Spleen (tissue), 11 donors: ENCODE measurements around the gene INPP4A. TPM values are rescaled to one million over a fixed set of nuclear protein-coding genes. Genes with fewer than 3 reads are reported as not detected.

ENCODE experiments used
- DNase-seq: peaks from one replicate; pipeline ENCODE4 v3.0.0-alpha.2; 2020
- H3K27ac ChIP-seq, 8 donors: fragments of 200-600 bp; sonication (generic) in 7 of 8; 1 replicate in 4 of 8; 2 replicates in 4 of 8; pipeline versions ENCODE4 v1.5.0 to v1.8.0; 2016 to 2021; ENCODE audit warnings: inconsistent platforms in 4 of 8, mild to moderate bottlenecking in 4 of 8, moderate library complexity in 1 of 8
- H3K27me3 ChIP-seq, 7 donors: fragments of 200-600 bp; sonication (generic) in 6 of 7; replicated peaks in 1 of 7; 1 replicate in 4 of 7; 2 replicates in 3 of 7; pipeline versions ENCODE4 v1.5.0 to v1.8.0; 2016 to 2021; ENCODE audit warnings: inconsistent platforms in 3 of 7, mild to moderate bottlenecking in 1 of 7
- H3K36me3 ChIP-seq, 6 donors: fragments of 200-600 bp; sonication (generic) in 5 of 6; 1 replicate in 4 of 6; 2 replicates in 2 of 6; pipeline versions ENCODE4 v1.5.0 to v1.8.0; 2016 to 2021; ENCODE audit warnings: inconsistent platforms in 2 of 6
- H3K4me1 ChIP-seq, 6 donors: fragments of 200-600 bp; sonication (generic) in 5 of 6; 1 replicate in 3 of 6; 2 replicates in 3 of 6; pipeline versions ENCODE4 v1.5.0 to v1.8.0; 2016 to 2021; ENCODE audit warnings: inconsistent platforms in 3 of 6
- H3K4me3 ChIP-seq, 8 donors: fragments of 200-600 bp; sonication (generic) in 7 of 8; 1 replicate in 4 of 8; 2 replicates in 4 of 8; pipeline versions ENCODE4 v1.5.0 to v1.8.0; 2016 to 2021; ENCODE audit warnings: inconsistent platforms in 4 of 8, mild to moderate bottlenecking in 4 of 8, moderate library complexity in 2 of 8
- H3K9me3 ChIP-seq, 8 donors: fragments of 200-600 bp; sonication (generic) in 7 of 8; 1 replicate in 4 of 8; 2 replicates in 4 of 8; pipeline versions ENCODE4 v1.5.0 to v1.8.0; 2016 to 2021; ENCODE audit warnings: inconsistent platforms in 4 of 8
- CTCF ChIP-seq, 11 experiments: fragments of 200-600 bp in 7 of 11; fragments of 450-650 bp in 4 of 11; sonication (generic) in 4 of 11; IDR thresholded peaks in 8 of 11; conservative IDR thresholded peaks in 3 of 11; 1 replicate in 7 of 11; 2 replicates in 4 of 11; pipeline versions ENCODE4 v1.4.0 to v1.8.0; 2016 to 2021; ENCODE audit warnings: antibody characterized with exemption in 11 of 11, inconsistent platforms in 4 of 11, mild to moderate bottlenecking in 1 of 11
- POLR2A ChIP-seq, 3 donors: fragments of 450-650 bp; IDR thresholded peaks; one replicate each; pipeline ENCODE4 v1.5.1; 2017; ENCODE audit warnings: antibody characterized with exemption in 3 of 3, mild to moderate bottlenecking in 1 of 3
- POLR2AphosphoS5 ChIP-seq, 3 donors: sonication (generic); formaldehyde crosslinking; IDR thresholded peaks; one replicate each; pipeline ENCODE4 v1.5.1; 2017; ENCODE audit warnings: antibody characterized with exemption in 3 of 3
- WGBS, 5 donors: extraction: QIAGEN DNeasy Blood & Tissue Kit in 3 of 5; methylation state at CpG; one replicate each; pipeline versions ENCODE4 v1.1.5 to v1.1.7; 2013 to 2018; 5-methylcytosine and 5-hydroxymethylcytosine counted together
- intact Hi-C: fragments of 100-400 bp; cut with DNase I; formaldehyde crosslinking; loops from one replicate; pipeline ENCODE4 v1.15.0; 2023; ENCODE audit warnings: low total_unique reads
- polyA plus RNA-seq, 3 donors: library from polyadenylated mRNA; stranded (reverse); fragments of 200-250 nt; gene quantifications; one replicate each; pipeline ENCODE4 v1.2.1, GENCODE V29; 2013
- total RNA-seq, 7 donors: library from RNA; depleted of rRNA in 3 of 7; stranded (reverse); fragments of >200 nt in 3 of 7; fragmentation: NEBNext Ultra II Directional in 4 of 7; extraction: Animal tissue kit (Norgen Biotek cat#: 25700) in 4 of 7; gene quantifications; one replicate each; pipeline versions ENCODE4 v1.1.0 to v1.2.1, GENCODE V29; 2016 to 2021
- donor health status: healthy with polysubstance abuse.
- donor health status: DM: no; HTN: no; CAD: no; lungs with moderate emphysema.
- donor health status: DM: no; HTN: no; CAD: no.
- donor health status: Bipolar disorder and iron deficiency.
- donor health status: healthy.
- donor health status: DM: no; HTN: no; CAD: no.
- donor health status: DM: yes; HTN: yes; CAD: no.

The INPP4A gene
- total and polyA plus RNA-seq, 10 donors = 6.4 to 102 (median 69.2) TPM

- no peaks in the 10 kb centered on the region for H3K27me3 ChIP-seq
- TF ChIP-seq CTCF (IDR thresholded peaks at IDR 0.05 in 8 of 11, conservative IDR thresholded peaks at IDR 0.05 in 3 of 11) (no peak), POLR2A (IDR thresholded peaks at IDR 0.05) (no peak), POLR2AphosphoS5 (IDR thresholded peaks at IDR 0.05) (no peak)
- intact Hi-C loops = no loop called here
- peak; percentile 67 for DNase-seq
- peak overlapping the region in 6 of 8 donors; percentile 18 to 77 (median 48) for H3K27ac ChIP-seq
- H3K4me3 ChIP-seq = no peak overlapping the region
- peaks cover 0 to 17% (median 9%) of the 10 kb centered on the region in 6 donors for H3K36me3 ChIP-seq
- peaks cover 9 to 81% (median 39%) of the 10 kb centered on the region in 6 donors for H3K4me1 ChIP-seq
- 55 to 68% (median 61%) methylated on average over 13 of the region's 13 CpGs for WGBS, 5 donors
- H3K9me3 ChIP-seq = no peaks in the 10 kb centered on the region
These were observed 70.8 kb downstream of the INPP4A start for GRCh38 chr2:98515250-98515991.

- Histone ChIP-seq H3K4me3 (no peak overlapping the region), H3K4me1 (peaks cover 9 to 70% (median 36%) of the 10 kb centered on the region in 6 donors), H3K27me3 (no peaks in the 10 kb centered on the region), H3K36me3 (peaks cover 0 to 29% (median 18%) of the 10 kb centered on the region in 6 donors), H3K27ac (peak overlapping the region in 5 of 8 donors; percentile 9 to 77 (median 58)), H3K9me3 (no peaks in the 10 kb centered on the region)
- TF ChIP-seq POLR2AphosphoS5 (IDR thresholded peaks at IDR 0.05) = no peak
- no peak for TF ChIP-seq CTCF (IDR thresholded peaks at IDR 0.05 in 8 of 11, conservative IDR thresholded peaks at IDR 0.05 in 3 of 11)
- 70 to 97% (median 80%) methylated on average over 3 of the region's 3 CpGs for WGBS, 5 donors
- intact Hi-C loops = no loop called here
- no peak for DNase-seq
These were observed 71.9 kb downstream of the INPP4A start for GRCh38 chr2:98516571-98516970.

GRCh38 chr2:98517636-98518035 lies 73.0 kb downstream of the INPP4A start:
- peaks cover 9 to 62% (median 28%) of the 10 kb centered on the region in 6 donors for H3K4me1 ChIP-seq
- no peak overlapping the region for H3K4me3 ChIP-seq
- peaks cover 0 to 35% (median 19%) of the 10 kb centered on the region in 6 donors for H3K36me3 ChIP-seq
- 79 to 89% (median 84%) methylated on average over 2 of the region's 2 CpGs for WGBS, 5 donors
- TF ChIP-seq POLR2AphosphoS5 (IDR thresholded peaks at IDR 0.05) (no peak), POLR2A (IDR thresholded peaks at IDR 0.05) (no peak), CTCF (IDR thresholded peaks at IDR 0.05 in 8 of 11, conservative IDR thresholded peaks at IDR 0.05 in 3 of 11) (no peak)
- no peaks in the 10 kb centered on the region for H3K9me3 ChIP-seq
- peak overlapping the region in 6 of 8 donors; percentile 13 to 77 (median 56) for H3K27ac ChIP-seq
- no peaks in the 10 kb centered on the region for H3K27me3 ChIP-seq
- intact Hi-C loops = no loop called here
- no peak for DNase-seq

- TF ChIP-seq CTCF (IDR thresholded peaks at IDR 0.05 in 8 of 11, conservative IDR thresholded peaks at IDR 0.05 in 3 of 11) (peak; percentile 18 to 74 (median 68)), POLR2A (IDR thresholded peaks at IDR 0.05) (no peak), POLR2AphosphoS5 (IDR thresholded peaks at IDR 0.05) (peak in 2 of 3 donors; percentile 10 to 52)
- DNase-seq = peak; percentile 81
- H3K4me1 ChIP-seq = peaks cover 9 to 62% (median 27%) of the 10 kb centered on the region in 6 donors
- H3K27ac ChIP-seq = peak overlapping the region in 6 of 8 donors; percentile 13 to 77 (median 56)
- H3K4me3 ChIP-seq = no peak overlapping the region
- no peaks in the 10 kb centered on the region for H3K27me3 ChIP-seq
- intact Hi-C loops = no loop called here
- peaks cover 0 to 35% (median 19%) of the 10 kb centered on the region in 6 donors for H3K36me3 ChIP-seq
- H3K9me3 ChIP-seq = no peaks in the 10 kb centered on the region
- 53 to 62% (median 55%) methylated on average over 4 of the region's 4 CpGs for WGBS, 5 donors
These were observed 73.4 kb downstream of the INPP4A start for GRCh38 chr2:98518101-98518500.
